Endothelial cell of umbilical vein (primary cell): ENCODE data around the gene FUZ. TPM values are rescaled to one million over a fixed set of nuclear protein-coding genes. Genes with fewer than 3 reads are reported as not detected.
A peak's percentile ranks its signal among the peaks of the same experiment; 100 is the strongest.

Experiments used
- BruUV-seq: library from RNA; stranded (reverse); fragments of 400-500 nt; replicated peaks from 2 replicates; lab custom pipeline; 2021; lab: Mats Ljungman, UMichigan
- CTCF ChIA-PET: fragments of 300-600, 350-600 bp; sonication (Branson Sonifier 250); formaldehyde crosslinking; loops from one replicate; lab custom pipeline; 2021; ENCODE audit warnings: antibody characterized with exemption, inconsistent platforms; lab: Charles Lee
- POLR2A ChIA-PET: fragments of 300-600, 350-600 bp; sonication (Branson Sonifier 250); formaldehyde crosslinking; loops from one replicate; lab custom pipeline; 2021; ENCODE audit warnings: antibody characterized with exemption, inconsistent platforms; lab: Charles Lee
- DNase-seq: peaks from one replicate; pipeline ENCODE4 v3.0.0-alpha.2; 2011; ENCODE audit warnings: low read depth, low spot score
- FAIRE-seq: peaks from 2 replicates; lab custom pipeline; 2011; peaks lifted over from hg19 to GRCh38; lab: Jason Lieb, UNC
- H2AFZ ChIP-seq: 2 replicates; pipeline ENCODE4 v1.6.0; 2012; ENCODE audit warnings: low read depth, low read length, control low read depth, inconsistent platforms
- H3K27ac ChIP-seq: 2 replicates; pipeline ENCODE4 v1.5.1; 2011; ENCODE audit warnings: low read depth, mild to moderate bottlenecking, control low read depth, low read length, moderate library complexity; ENCODE audit not compliant: insufficient read depth
- H3K27me3 ChIP-seq, 2 experiments: 2 replicates each; pipeline versions ENCODE4 v1.6.0 to v1.6.1; 2011; ENCODE audit warnings: low read length in 2 of 2, mixed read lengths in 1 of 2; ENCODE audit not compliant: control insufficient read depth in 2 of 2, insufficient read depth in 2 of 2
- H3K36me3 ChIP-seq, 2 experiments: 2 replicates in 1 of 2; 3 replicates in 1 of 2; pipeline ENCODE4 v1.5.1; 2011; ENCODE audit warnings: low read length in 2 of 2, mild to moderate bottlenecking in 1 of 2, moderate library complexity in 1 of 2; ENCODE audit not compliant: control insufficient read depth in 2 of 2, insufficient read depth in 2 of 2; ENCODE audit errors: extremely low read depth in 1 of 2
- H3K4me1 ChIP-seq: 3 replicates; pipeline ENCODE4 v1.5.1; 2011; ENCODE audit warnings: mild to moderate bottlenecking, low read length; ENCODE audit not compliant: control insufficient read depth, insufficient read depth; ENCODE audit errors: extremely low read depth
- H3K4me2 ChIP-seq: 2 replicates; pipeline ENCODE4 v1.6.1; 2011; ENCODE audit warnings: low read length, control low read depth, mixed read lengths; ENCODE audit not compliant: insufficient read depth
- H3K4me3 ChIP-seq, 3 experiments: fragments of 200-600 bp in 1 of 3; sonication (generic), shearing (Covaris generic) in 1 of 3; replicated peaks in 1 of 3; 2 replicates each; pipeline ENCODE4 v1.5.1; 2011 to 2016; ENCODE audit warnings: control low read depth in 3 of 3, low read length in 3 of 3, mild to moderate bottlenecking in 2 of 3, inconsistent platforms in 1 of 3, low read depth in 1 of 3, moderate library complexity in 1 of 3; ENCODE audit not compliant: insufficient read depth in 1 of 3
- H3K79me2 ChIP-seq: 2 replicates; pipeline ENCODE4 v1.6.0; 2012; ENCODE audit warnings: low read length, inconsistent platforms; ENCODE audit not compliant: control insufficient read depth, insufficient read depth
- H3K9ac ChIP-seq: replicated peaks from 2 replicates; pipeline ENCODE3; 2011; ENCODE audit warnings: low read length, control low read depth; ENCODE audit not compliant: insufficient read depth; ENCODE audit errors: extremely low read depth
- H3K9me1 ChIP-seq: replicated peaks from 3 replicates; pipeline ENCODE4 v1.6.0; 2011; ENCODE audit warnings: mild to moderate bottlenecking, low read length; ENCODE audit not compliant: control insufficient read depth, insufficient read depth; ENCODE audit errors: extremely low read depth
- H3K9me3 ChIP-seq: replicated peaks from 2 replicates; pipeline ENCODE4 v1.5.1; 2012; ENCODE audit warnings: low read length, inconsistent platforms; ENCODE audit not compliant: control insufficient read depth, insufficient read depth
- H4K20me1 ChIP-seq: replicated peaks from 2 replicates; pipeline ENCODE3; 2011; ENCODE audit warnings: mild to moderate bottlenecking, low read length; ENCODE audit not compliant: control insufficient read depth, insufficient read depth; ENCODE audit errors: extremely low read depth
- EZH2 ChIP-seq: IDR thresholded peaks from 2 replicates; pipeline ENCODE4 v1.6.1; 2012; ENCODE audit warnings: borderline replicate concordance, low read depth, mild to moderate bottlenecking, moderate library complexity, low read length, inconsistent platforms; ENCODE audit not compliant: severe bottlenecking
- GATA2 ChIP-seq: IDR thresholded peaks from 2 replicates; pipeline ENCODE4 v1.7.0; 2011; ENCODE audit warnings: low read depth, mild to moderate bottlenecking, moderate library complexity, mixed read lengths, low read length; ENCODE audit not compliant: insufficient read length, insufficient read depth
- JUN ChIP-seq: IDR thresholded peaks from 2 replicates; pipeline ENCODE4 v1.6.1; 2011; ENCODE audit warnings: borderline replicate concordance, low read depth; ENCODE audit not compliant: insufficient read length, insufficient read depth
- MYC ChIP-seq: IDR thresholded peaks from one replicate; pipeline ENCODE4 v1.6.1; 2011; ENCODE audit warnings: mild to moderate bottlenecking, low read depth, low read length
- POLR2A ChIP-seq: IDR thresholded peaks from 2 replicates; pipeline ENCODE4 v1.6.1; 2012; ENCODE audit warnings: low read depth, mild to moderate bottlenecking, control low read depth, low read length
- POLR2AphosphoS5 ChIP-seq: IDR thresholded peaks from 2 replicates; pipeline ENCODE4 v1.6.1; 2012; ENCODE audit warnings: low read depth, mild to moderate bottlenecking, control low read depth, low read length, moderate library complexity; ENCODE audit not compliant: insufficient read depth
- dilution Hi-C: fragments of 300-500 bp; cut with MboI; formaldehyde crosslinking; loops from one replicate; pipeline ENCODE4 v1.15.0; 2019; ENCODE audit warnings: low sequenced_read_pairs; ENCODE audit not compliant: extremely low pct_ligation_motif_present
- intact Hi-C: fragments of 100-400 bp; cut with micrococcal nuclease; formaldehyde crosslinking; loops from one replicate; pipeline ENCODE4 v1.10.0; 2022
- polyA plus RNA-seq, 4 experiments: library from polyadenylated mRNA; depleted of rRNA in 3 of 4; stranded (reverse) in 3 of 4; unstranded in 1 of 4; fragments of >200 nt; gene quantifications; 2 replicates each; pipeline versions ENCODE4 v1.2.1 to v1.2.3, GENCODE V29; 2011 to 2012; ENCODE audit warnings: missing spikeins in 1 of 4
- total RNA-seq: library from RNA; stranded (reverse); gene quantifications from 2 replicates; pipeline ENCODE4 v1.2.3, GENCODE V29; 2021
- TF ChIP-seq, protein P1 (sequence below), 2 donors: IDR thresholded peaks; 1 replicate in 1 of 2; 2 replicates in 1 of 2; pipeline ENCODE4 v1.5.1; 2011; ENCODE audit warnings: low read length in 2 of 2, mild to moderate bottlenecking in 2 of 2, moderate library complexity in 2 of 2, control low read depth in 1 of 2, inconsistent platforms in 1 of 2, low read depth in 1 of 2; ENCODE audit not compliant: insufficient read depth in 1 of 2; ENCODE audit errors: extremely low read depth in 1 of 2
- TF ChIP-seq, protein P2 (sequence below): IDR thresholded peaks from 2 replicates; pipeline ENCODE4 v1.6.1; 2011; ENCODE audit not compliant: insufficient read depth, insufficient read length

Gene FUZ
- total and polyA plus RNA-seq, 2 donors (not counting 3 experiments of a cell fraction or from before 2014, with no cell fraction given) = 12.3 to 14.0 TPM

DNA sequence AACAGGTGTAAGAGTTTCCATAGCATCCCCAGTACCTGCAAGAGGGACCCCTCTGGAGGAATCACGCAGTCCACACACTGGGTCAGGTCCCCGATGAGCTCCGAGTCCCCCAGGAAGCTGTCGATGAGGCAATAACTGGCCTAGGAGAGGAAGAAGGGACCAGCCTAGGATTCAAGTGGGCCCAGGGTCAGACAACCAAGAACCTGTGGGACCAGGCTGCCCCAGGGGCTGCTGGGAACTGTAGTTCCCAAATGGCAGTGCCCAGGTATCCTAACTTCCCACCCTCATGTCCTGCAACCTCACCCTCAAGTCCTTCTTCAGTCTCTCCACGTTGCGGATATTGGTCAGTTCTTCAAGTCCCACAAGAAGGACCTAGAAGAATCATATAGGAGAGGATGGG lies 1.8 kb downstream of the FUZ start:
- no peak overlapping the region for H2AFZ ChIP-seq
- DNase-seq (no peak), FAIRE-seq (peak; percentile 18)
- no peak overlapping the region for H3K9ac ChIP-seq
- no TSS peak for BruUV-seq
- H3K9me3 ChIP-seq = no peaks in the 10 kb centered on the region
- POLR2A ChIA-PET = no interaction called here
- no peak overlapping the region for H3K27ac ChIP-seq
- H3K9me1 ChIP-seq = no peaks in the 10 kb centered on the region
- CTCF ChIA-PET = no interaction called here
- no peak overlapping the region for H3K4me3 ChIP-seq
- H3K36me3 ChIP-seq = no peaks in the 10 kb centered on the region
- no peaks in the 10 kb centered on the region for H3K79me2 ChIP-seq
- dilution Hi-C loops (no loop called here), intact Hi-C loops (no loop called here)
- TF ChIP-seq MYC = no peak
- TF ChIP-seq, protein P1, sequence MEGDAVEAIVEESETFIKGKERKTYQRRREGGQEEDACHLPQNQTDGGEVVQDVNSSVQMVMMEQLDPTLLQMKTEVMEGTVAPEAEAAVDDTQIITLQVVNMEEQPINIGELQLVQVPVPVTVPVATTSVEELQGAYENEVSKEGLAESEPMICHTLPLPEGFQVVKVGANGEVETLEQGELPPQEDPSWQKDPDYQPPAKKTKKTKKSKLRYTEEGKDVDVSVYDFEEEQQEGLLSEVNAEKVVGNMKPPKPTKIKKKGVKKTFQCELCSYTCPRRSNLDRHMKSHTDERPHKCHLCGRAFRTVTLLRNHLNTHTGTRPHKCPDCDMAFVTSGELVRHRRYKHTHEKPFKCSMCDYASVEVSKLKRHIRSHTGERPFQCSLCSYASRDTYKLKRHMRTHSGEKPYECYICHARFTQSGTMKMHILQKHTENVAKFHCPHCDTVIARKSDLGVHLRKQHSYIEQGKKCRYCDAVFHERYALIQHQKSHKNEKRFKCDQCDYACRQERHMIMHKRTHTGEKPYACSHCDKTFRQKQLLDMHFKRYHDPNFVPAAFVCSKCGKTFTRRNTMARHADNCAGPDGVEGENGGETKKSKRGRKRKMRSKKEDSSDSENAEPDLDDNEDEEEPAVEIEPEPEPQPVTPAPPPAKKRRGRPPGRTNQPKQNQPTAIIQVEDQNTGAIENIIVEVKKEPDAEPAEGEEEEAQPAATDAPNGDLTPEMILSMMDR (IDR thresholded peaks at IDR 0.05; ENCODE audit: extremely low read depth in 1 of 2, insufficient read depth in 1 of 2, low read depth in 1 of 2, low read length in 2 of 2) = no peak
- no peak for TF ChIP-seq EZH2
- TF ChIP-seq, protein P2, sequence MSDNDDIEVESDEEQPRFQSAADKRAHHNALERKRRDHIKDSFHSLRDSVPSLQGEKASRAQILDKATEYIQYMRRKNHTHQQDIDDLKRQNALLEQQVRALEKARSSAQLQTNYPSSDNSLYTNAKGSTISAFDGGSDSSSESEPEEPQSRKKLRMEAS = no peak
- TF ChIP-seq POLR2AphosphoS5 = no peak
- TF ChIP-seq JUN = no peak
- no peak for TF ChIP-seq POLR2A
- TF ChIP-seq GATA2 = no peak
- no peak overlapping the region for H3K4me2 ChIP-seq
- H4K20me1 ChIP-seq = no peaks in the 10 kb centered on the region
- H3K4me1 ChIP-seq = peaks cover 20% of the 10 kb centered on the region
- H3K27me3 ChIP-seq = no peaks in the 10 kb centered on the region
